ACC112 (cell line): ENCODE data around the gene CKAP2.

ENCODE experiments used
- H2AFZ ChIP-seq: fragments of 200-600 bp; sonication (generic); one replicate; pipeline ENCODE4 v1.6.0; 2017; ENCODE audit warnings: antibody characterized with exemption, low read length; ENCODE audit not compliant: unreplicated experiment
- H3K27ac ChIP-seq: fragments of 200-600 bp; sonication (generic); 2 replicates; pipeline ENCODE4 v1.5.1; 2014; ENCODE audit warnings: low read depth, mild to moderate bottlenecking, antibody characterized with exemption, low read length, moderate library complexity
- H3K27me3 ChIP-seq: fragments of 200-600 bp; sonication (generic); 2 replicates; pipeline ENCODE4 v1.6.1; 2014; ENCODE audit warnings: mild to moderate bottlenecking, antibody characterized with exemption, low read length, moderate library complexity, mixed read lengths; ENCODE audit not compliant: insufficient read depth
- H3K36me3 ChIP-seq: fragments of 200-600 bp; sonication (generic); 2 replicates; pipeline ENCODE4 v1.6.1; 2016; ENCODE audit warnings: mild to moderate bottlenecking, antibody characterized with exemption, low read length, moderate library complexity, mixed read lengths; ENCODE audit not compliant: insufficient read depth
- H3K4me1 ChIP-seq: fragments of 200-600 bp; sonication (generic); one replicate; pipeline ENCODE4 v1.6.1; 2016; ENCODE audit warnings: low read length, mixed read lengths; ENCODE audit not compliant: insufficient read depth, unreplicated experiment, control insufficient read depth
- H3K4me3 ChIP-seq: fragments of 200-600 bp; sonication (generic); 2 replicates; pipeline ENCODE4 v1.5.1; 2014; ENCODE audit warnings: mild to moderate bottlenecking, low read depth, low read length
- H3K79me2 ChIP-seq: fragments of 200-600 bp; sonication (generic); one replicate; pipeline ENCODE4 v1.6.0; 2016; ENCODE audit warnings: low read length; ENCODE audit not compliant: control insufficient read depth, unreplicated experiment, insufficient read depth

Gene CKAP2

GRCh38 chr13:52421216-52421615 is 34.1 kb upstream of the CKAP2 start:
- H3K79me2 ChIP-seq: no peaks in the 10 kb centered on the region
- H3K4me1 ChIP-seq: no peaks in the 10 kb centered on the region
- H3K4me3 ChIP-seq: no peak overlapping the region
- no peaks in the 10 kb centered on the region for H3K27me3 ChIP-seq
- H3K27ac ChIP-seq: no peak overlapping the region
- no peak overlapping the region for H2AFZ ChIP-seq
- H3K36me3 ChIP-seq: peaks cover 11% of the 10 kb centered on the region; the same call in 1 of the 2 replicates

GRCh38 chr13:52428295-52428694 is 27.0 kb upstream of the CKAP2 start:
- Histone ChIP-seq H3K4me1 (peaks cover 9% of the 10 kb centered on the region), H3K27me3 (no peaks in the 10 kb centered on the region), H3K4me3 (no peak overlapping the region), H3K79me2 (peaks cover 2% of the 10 kb centered on the region), H3K36me3 (peaks cover 13% of the 10 kb centered on the region), H3K27ac (no peak overlapping the region), H2AFZ (no peak overlapping the region)

DNA sequence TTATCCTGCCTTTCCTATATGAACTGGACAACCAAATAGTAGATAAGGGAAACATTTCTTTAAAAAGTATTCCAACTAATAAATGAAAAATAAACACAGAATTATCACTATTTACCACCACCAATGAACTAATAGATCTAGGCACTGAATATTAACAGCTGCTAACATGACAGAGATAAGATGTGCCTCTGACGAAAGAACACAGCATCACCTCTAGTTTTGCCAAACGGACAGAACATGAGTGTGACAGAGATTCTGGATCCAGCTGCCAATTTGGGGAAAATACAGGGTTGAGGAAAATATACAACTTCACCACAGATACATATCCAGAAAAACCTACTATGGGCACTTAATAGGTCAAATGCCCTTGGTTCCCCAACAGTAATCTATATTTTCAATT is 22.8 kb upstream of the CKAP2 start:
- peaks cover 2% of the 10 kb centered on the region for H3K79me2 ChIP-seq
- H3K4me3 ChIP-seq: no peak overlapping the region
- H3K4me1 ChIP-seq: peaks cover 9% of the 10 kb centered on the region
- H3K27me3 ChIP-seq: no peaks in the 10 kb centered on the region
- no peak overlapping the region for H3K27ac ChIP-seq
- H3K36me3 ChIP-seq: peaks cover 6% of the 10 kb centered on the region
- no peak overlapping the region for H2AFZ ChIP-seq

DNA sequence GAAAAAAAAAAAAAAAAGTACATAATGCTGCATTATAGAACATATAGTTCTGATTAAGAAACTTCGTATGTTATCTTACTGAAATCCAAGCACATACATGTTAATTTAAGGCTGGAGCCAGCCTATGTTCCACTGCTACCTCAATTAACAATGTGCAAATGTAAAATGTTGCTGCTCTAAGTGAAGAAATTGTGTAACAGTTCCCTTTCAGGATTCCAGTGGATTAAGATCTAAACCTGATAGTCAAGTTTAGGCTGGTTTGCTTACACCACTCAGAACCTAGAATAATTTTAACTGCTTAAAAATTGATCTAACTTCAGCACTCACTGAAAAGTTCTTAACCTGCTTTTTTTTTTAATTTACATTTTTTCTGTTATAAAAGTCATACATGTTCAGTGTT is 9.0 kb upstream of the CKAP2 start:
- Histone ChIP-seq H3K79me2 (peaks cover 47% of the 10 kb centered on the region), H3K4me3 (no peak overlapping the region), H3K27ac (no peak overlapping the region), H3K4me1 (peaks cover 18% of the 10 kb centered on the region), H2AFZ (no peak overlapping the region), H3K36me3 (peaks cover 5% of the 10 kb centered on the region), H3K27me3 (no peaks in the 10 kb centered on the region)

GRCh38 chr13:52447354-52447753 is 7.9 kb upstream of the CKAP2 start:
- Histone ChIP-seq H2AFZ (no peak overlapping the region), H3K27ac (no peak overlapping the region), H3K79me2 (peaks cover 47% of the 10 kb centered on the region), H3K4me3 (no peak overlapping the region), H3K4me1 (peaks cover 18% of the 10 kb centered on the region), H3K27me3 (no peaks in the 10 kb centered on the region), H3K36me3 (peaks cover 5% of the 10 kb centered on the region)

DNA sequence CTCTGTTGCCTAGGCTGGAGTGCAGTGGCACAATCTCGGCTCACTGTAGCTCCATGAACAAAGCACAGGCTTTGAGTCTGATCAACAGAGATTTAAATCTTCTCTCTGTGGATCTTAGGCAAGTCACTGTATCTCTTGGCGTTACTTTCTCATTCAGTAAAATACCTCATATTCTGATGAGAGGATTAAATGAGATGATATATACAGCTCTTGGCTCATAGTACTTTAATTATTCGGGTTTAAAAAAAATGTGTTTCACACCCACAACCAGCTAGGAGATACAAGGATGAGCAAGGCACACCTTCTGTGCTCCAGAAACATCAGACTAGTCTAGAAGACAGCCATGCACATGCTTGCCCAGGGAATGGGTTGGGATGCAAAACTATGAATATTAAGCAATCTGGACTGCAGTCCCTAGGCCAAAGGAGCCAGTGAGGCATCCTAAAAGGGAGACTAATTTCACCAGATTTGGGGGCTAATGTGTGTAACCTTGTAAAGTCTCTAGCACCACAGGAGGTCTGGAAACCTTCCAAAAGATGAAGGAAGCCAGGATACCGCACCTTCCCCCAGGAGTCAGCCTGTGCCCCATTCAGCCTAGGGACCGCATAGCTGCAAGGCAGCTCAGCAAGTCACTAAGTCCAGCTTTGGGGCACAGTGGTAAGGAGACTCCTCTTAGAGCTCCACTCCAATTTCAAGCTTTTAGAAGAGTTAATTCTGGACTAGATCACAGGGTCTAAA is 7.3 kb upstream of the CKAP2 start:
- H2AFZ ChIP-seq: no peak overlapping the region
- peaks cover 5% of the 10 kb centered on the region for H3K36me3 ChIP-seq
- no peak overlapping the region for H3K27ac ChIP-seq
- H3K79me2 ChIP-seq: peaks cover 42% of the 10 kb centered on the region
- peak overlapping the region; percentile 89 for H3K4me3 ChIP-seq
- no peaks in the 10 kb centered on the region for H3K27me3 ChIP-seq
- peaks cover 18% of the 10 kb centered on the region for H3K4me1 ChIP-seq

GRCh38 chr13:52449331-52450011 is 5.8 kb upstream of the CKAP2 start:
- peaks cover 40% of the 10 kb centered on the region for H3K79me2 ChIP-seq
- peaks cover 26% of the 10 kb centered on the region for H3K4me1 ChIP-seq
- H3K4me3 ChIP-seq: peak overlapping the region; percentile 89
- H2AFZ ChIP-seq: peak overlapping the region; percentile 97
- peak overlapping the region; percentile 84 for H3K27ac ChIP-seq
- peaks cover 2% of the 10 kb centered on the region; the same call in 1 of the 2 replicates for H3K36me3 ChIP-seq
- H3K27me3 ChIP-seq: no peaks in the 10 kb centered on the region

DNA sequence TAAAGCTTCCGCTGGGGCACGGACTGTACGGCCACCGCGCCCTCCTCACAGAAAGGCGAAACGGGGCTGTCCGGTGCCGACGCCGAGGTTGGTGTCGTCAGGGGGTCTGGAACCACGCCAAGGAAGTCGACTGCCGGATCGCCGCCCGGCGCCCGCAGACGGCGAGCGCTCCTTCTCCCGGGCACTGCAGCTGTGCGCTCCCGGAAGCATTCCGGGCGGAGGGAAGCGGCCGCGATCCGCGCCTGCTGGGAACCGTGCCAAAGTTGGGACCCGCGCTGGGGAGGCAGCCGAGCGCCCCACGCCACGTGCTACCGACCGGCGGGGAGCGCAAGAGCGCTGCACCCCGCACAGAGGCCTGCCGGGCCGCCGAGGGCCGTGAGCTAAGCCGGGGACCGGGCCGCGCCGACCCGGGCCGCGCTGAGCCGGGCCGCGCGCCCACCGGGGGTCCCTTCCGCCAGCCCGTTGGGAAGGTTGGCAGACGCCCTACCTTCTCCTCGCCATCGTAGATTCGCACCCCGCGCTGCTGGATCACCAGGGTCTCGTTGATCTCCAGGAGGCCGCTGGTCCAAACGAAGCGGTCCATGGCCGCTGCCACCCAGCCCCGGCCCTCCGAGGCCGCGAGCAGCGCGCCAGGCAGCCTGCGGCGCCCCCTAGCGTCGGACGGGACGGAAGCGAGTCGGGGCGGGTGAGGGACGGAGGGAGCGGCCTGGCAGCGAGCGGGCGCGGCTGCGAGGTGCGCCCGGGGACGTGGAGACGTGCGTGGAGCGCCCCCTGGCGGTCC is 5.1 kb upstream of the CKAP2 start, which contains the start of gene VPS36:
TSS of gene VPS36 (minus strand) at position 623 of the 781 bp plus-strand sequence. CDS start at position 583, 40 bp downstream.
- Histone ChIP-seq H3K79me2 (peaks cover 37% of the 10 kb centered on the region), H3K27me3 (no peaks in the 10 kb centered on the region), H2AFZ (peak within 1 kb of the TSS; percentile 97), H3K4me3 (peak within 1 kb of the TSS; percentile 89), H3K27ac (peak within 1 kb of the TSS; percentile 84), H3K36me3 (peaks cover 2% of the 10 kb centered on the region; the same call in 1 of the 2 replicates), H3K4me1 (peaks cover 26% of the 10 kb centered on the region)

GRCh38 chr13:52450793-52451116 is 4.5 kb upstream of the CKAP2 start:
- Histone ChIP-seq H3K79me2 (peaks cover 39% of the 10 kb centered on the region), H3K27ac (no peak overlapping the region), H3K4me3 (peak overlapping the region; percentile 43), H2AFZ (peak overlapping the region; percentile 41), H3K4me1 (peaks cover 26% of the 10 kb centered on the region), H3K27me3 (no peaks in the 10 kb centered on the region), H3K36me3 (peaks cover 2% of the 10 kb centered on the region; the same call in 1 of the 2 replicates)

DNA sequence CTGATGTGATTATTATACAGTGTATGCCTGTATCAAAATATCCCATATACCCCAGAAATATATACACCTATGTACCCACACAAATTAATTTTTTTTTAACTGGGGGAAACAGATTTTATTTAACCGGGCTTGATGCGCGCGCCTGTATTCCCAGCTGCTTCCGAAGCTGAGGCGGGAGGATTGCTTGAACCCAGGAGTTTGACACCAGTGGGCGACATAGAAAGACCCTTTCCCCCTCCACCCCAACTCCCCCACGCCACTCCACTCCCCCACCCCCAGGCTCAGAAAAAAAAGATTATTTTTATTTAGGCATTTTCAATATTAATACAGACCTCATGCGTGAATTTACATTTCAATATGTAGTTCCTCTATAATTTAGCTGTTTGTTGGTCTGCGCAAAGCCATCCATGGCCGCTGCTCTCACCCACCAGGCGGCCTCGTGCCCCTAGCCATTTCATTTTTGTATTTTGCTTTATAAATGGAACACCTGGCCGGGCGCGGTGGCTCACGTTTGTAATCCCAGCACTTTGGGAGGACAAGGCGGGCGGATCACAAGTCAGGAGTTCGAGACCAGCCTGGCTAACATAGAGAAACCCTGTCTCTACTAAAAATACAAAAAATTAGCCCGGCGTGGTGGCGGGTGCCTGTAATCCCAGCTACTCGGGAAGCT is 4.0 kb upstream of the CKAP2 start:
- Histone ChIP-seq H3K36me3 (peaks cover 2% of the 10 kb centered on the region; the same call in 1 of the 2 replicates), H3K4me1 (peaks cover 26% of the 10 kb centered on the region), H2AFZ (no peak overlapping the region), H3K79me2 (peaks cover 41% of the 10 kb centered on the region), H3K27ac (no peak overlapping the region), H3K4me3 (peak overlapping the region; percentile 43), H3K27me3 (no peaks in the 10 kb centered on the region)
